GM12878 (cell line): ENCODE data around the gene RARG. TPM values are rescaled to one million over a fixed set of nuclear protein-coding genes. Genes with fewer than 3 reads are reported as not detected.

Experiments used
- CEBPZ ChIP-seq: fragments of 150-350 bp; IDR thresholded peaks from 2 replicates; pipeline ENCODE4 v1.6.1; 2016; ENCODE audit warnings: low read depth, low read length
- DPF2 ChIP-seq: fragments of 450-650 bp; IDR thresholded peaks from 2 replicates; pipeline ENCODE4 v1.6.1; 2017; ENCODE audit warnings: mild to moderate bottlenecking
- EED ChIP-seq: sonication (generic); IDR thresholded peaks from 2 replicates; pipeline ENCODE4 v1.6.1; 2016; ENCODE audit warnings: antibody characterized with exemption, low read depth
- IKZF1 ChIP-seq: fragments of 450-650 bp; conservative IDR thresholded peaks from 2 replicates; pipeline ENCODE4 v1.6.1; 2017; ENCODE audit warnings: antibody characterized with exemption, mild to moderate bottlenecking
- JUNB ChIP-seq: IDR thresholded peaks from 2 replicates; pipeline ENCODE4 v1.6.1; 2016; ENCODE audit warnings: antibody characterized with exemption, mild to moderate bottlenecking
- LARP7 ChIP-seq: fragments of 450-650 bp; IDR thresholded peaks from 2 replicates; pipeline ENCODE4 v1.6.1; 2017; ENCODE audit warnings: mild to moderate bottlenecking
- MLLT1 ChIP-seq: fragments of 450-650 bp; IDR thresholded peaks from 2 replicates; pipeline ENCODE4 v1.6.1; 2016; ENCODE audit warnings: mild to moderate bottlenecking
- NFIC ChIP-seq: IDR thresholded peaks from 2 replicates; pipeline ENCODE4 v1.6.1; 2012; ENCODE audit warnings: low read depth, mild to moderate bottlenecking, inconsistent platforms, low read length, moderate library complexity
- PML ChIP-seq: IDR thresholded peaks from 2 replicates; pipeline ENCODE4 v1.6.1; 2012; ENCODE audit warnings: low read length, inconsistent platforms
- POU2F2 ChIP-seq: IDR thresholded peaks from 3 replicates; pipeline ENCODE4 v1.6.1; 2011; ENCODE audit warnings: low read depth, mild to moderate bottlenecking, low read length, borderline replicate concordance
- RELA ChIP-seq: fragments of 450-650 bp; IDR thresholded peaks from 2 replicates; pipeline ENCODE4 v1.8.0; 2014; ENCODE audit warnings: borderline replicate concordance; ENCODE audit not compliant: partially characterized antibody
- RFX5 ChIP-seq: IDR thresholded peaks from 2 replicates; pipeline ENCODE4 v1.6.1; 2011; ENCODE audit warnings: low read depth, low read length, improper control_type of control experiment
- SMC3 ChIP-seq: IDR thresholded peaks from 2 replicates; pipeline ENCODE4 v1.6.1; 2011; ENCODE audit warnings: low read length, improper control_type of control experiment, borderline replicate concordance
- STAT1 ChIP-seq: fragments of 450-650 bp; conservative IDR thresholded peaks from 2 replicates; pipeline ENCODE4 v1.6.1; 2014; ENCODE audit warnings: antibody characterized with exemption, mild to moderate bottlenecking
- YBX1 ChIP-seq: fragments of 450-650 bp; IDR thresholded peaks from 2 replicates; pipeline ENCODE4 v1.6.1; 2016; ENCODE audit warnings: antibody characterized with exemption
- YY1 ChIP-seq: IDR thresholded peaks from 2 replicates; pipeline ENCODE4 v1.6.1; 2011; ENCODE audit warnings: low read depth, mild to moderate bottlenecking, low read length
- ZNF207 ChIP-seq: fragments of 450-650 bp; IDR thresholded peaks from 2 replicates; pipeline ENCODE4 v1.6.1; 2014; ENCODE audit warnings: antibody characterized with exemption, mild to moderate bottlenecking, borderline replicate concordance
- ZNF274 ChIP-seq: IDR thresholded peaks from one replicate; pipeline ENCODE4 v1.8.0; 2011; ENCODE audit not compliant: insufficient read length, insufficient read depth
- polyA plus RNA-seq, 11 experiments: library from polyadenylated mRNA; depleted of rRNA in 4 of 11; unstranded in 6 of 11; stranded (reverse) in 5 of 11; fragments of >200 nt; fragmentation: Nextera tagmentation in 4 of 11; fragmentation: Illumina TruSeq in 1 of 11; extraction: Ambion mirVana in 4 of 11; extraction: Trizol in 1 of 11; gene quantifications; 1 replicate in 1 of 11; 2 replicates in 10 of 11; pipeline versions ENCODE4 v1.2.1 to v1.2.3, GENCODE V29; 2011 to 2016; ENCODE audit warnings: inconsistent platforms in 2 of 11, missing spikeins in 2 of 11, low read depth in 1 of 11
- total RNA-seq, 4 experiments: library from RNA; depleted of rRNA in 3 of 4; stranded (reverse); fragments of >200 nt in 3 of 4; fragmentation: Illumina TruSeq in 1 of 4; extraction: Trizol in 1 of 4; gene quantifications; 2 replicates each; pipeline versions ENCODE4 v1.2.1 to v1.2.3, GENCODE V29; 2013 to 2021

RARG gene
- total and polyA plus RNA-seq, 10 of the 15 experiments (the other 5 are each of a cell fraction or from before 2014, with no cell fraction given): 0.27 to 8.1 (median 4.1) TPM

- TF ChIP-seq JUNB (no peak), IKZF1 (peak; percentile 47), MLLT1 (peak; percentile 28; the same call in 1 of the 2 replicates), DPF2 (no peak), LARP7 (0 out of 2 replicates have a peak, but pooled peaks have one; percentile 16), ZNF274 (no peak), RFX5 (0 out of 2 replicates have a peak, but pooled peaks have one; percentile 23), PML (no peak), YBX1 (no peak), POU2F2 (0 out of 3 replicates have a peak, but pooled peaks have one; percentile 21), SMC3 (peak; percentile 96), RELA (peak; percentile 40), EED (no peak), NFIC (no peak), STAT1 (0 out of 2 replicates have a peak, but pooled peaks have one; percentile 54), CEBPZ (no peak), YY1 (peak; percentile 87), ZNF207 (0 out of 2 replicates have a peak, but pooled peaks have one; percentile 32)
- TF ChIP-seq, all 136 proteins: peak for 21
These were observed 18.7 kb downstream of the RARG start (continued) for GRCh38 chr12:53213348-53213747.
